HCT116 (cell line): ENCODE results near the gene SPACA5B. TPM values are rescaled to one million over a fixed set of nuclear protein-coding genes. Genes with fewer than 3 reads are reported as not detected.

Experiments
- ATAC-seq: fragments of 200-7000 bp; cut with Tn5 transposase; 2 replicates; pipeline ENCODE4 v1.9.1; 2020; ENCODE audit warnings: mild to moderate bottlenecking, moderate library complexity
- BruUV-seq: library from RNA; stranded (reverse); fragments of 400-500 nt; replicated peaks from 2 replicates; lab custom pipeline; 2021; lab: Mats Ljungman, UMichigan
- CTCF ChIA-PET: fragments of 300-600 bp; sonication (Branson Sonifier 250); formaldehyde crosslinking; loops from one replicate; lab custom pipeline; 2021; ENCODE audit warnings: antibody characterized with exemption; lab: Charles Lee
- POLR2A ChIA-PET: fragments of 300-600, 350-600 bp; sonication (Branson Sonifier 250); formaldehyde crosslinking; loops from one replicate; lab custom pipeline; 2021; ENCODE audit warnings: antibody characterized with exemption; lab: Charles Lee
- RAD21 ChIA-PET, 2 experiments: fragments of 300-600 bp; sonication (Branson Sonifier 250); formaldehyde crosslinking; loops; one replicate each; lab custom pipeline; 2023; ENCODE audit warnings: low total read pairs in 2 of 2; ENCODE audit not compliant: uncharacterized antibody in 2 of 2, unreplicated experiment in 2 of 2, low non-redundant PET in 1 of 2; lab: Charles Lee
- DNase-seq: peaks from one replicate; pipeline ENCODE4 v3.0.0-alpha.2; 2010; ENCODE audit warnings: low read depth, low spot score
- H2AFZ ChIP-seq: fragments of 200-600 bp; shearing (Covaris generic), sonication (generic); 2 replicates; pipeline ENCODE4 v1.6.1; 2017; ENCODE audit warnings: low read depth, mixed run types, mixed read lengths, antibody characterized with exemption, low read length; ENCODE audit not compliant: poor library complexity, severe bottlenecking
- H3K27ac ChIP-seq: 2 replicates; pipeline ENCODE4 v1.5.1; 2012; ENCODE audit warnings: low read depth, low read length
- H3K27me3 ChIP-seq: fragments of 200-600 bp; sonication (generic); 2 replicates; pipeline ENCODE4 v1.6.1; 2016; ENCODE audit warnings: mixed run types, low read length, mixed read lengths; ENCODE audit not compliant: insufficient read depth
- H3K36me3 ChIP-seq, 2 experiments: fragments of 200-500 bp in 1 of 2; fragments of 200-600 bp in 1 of 2; sonication (Bioruptor generic) in 1 of 2; sonication (generic) in 1 of 2; 2 replicates each; pipeline versions ENCODE4 v1.5.1 to v1.6.1; 2014 to 2016; ENCODE audit warnings: low read length in 2 of 2, inconsistent platforms in 1 of 2, mixed read lengths in 1 of 2, mixed run types in 1 of 2; ENCODE audit not compliant: insufficient read depth in 2 of 2, control insufficient read depth in 1 of 2
- H3K4me1 ChIP-seq, 2 experiments: fragments of 200-600 bp in 1 of 2; sonication (generic) in 1 of 2; 2 replicates each; pipeline versions ENCODE4 v1.5.1 to v1.6.1; 2012 to 2017; ENCODE audit warnings: low read length in 2 of 2, inconsistent platforms in 1 of 2, mild to moderate bottlenecking in 1 of 2, mixed read lengths in 1 of 2, mixed run types in 1 of 2, moderate library complexity in 1 of 2; ENCODE audit not compliant: insufficient read depth in 2 of 2, control insufficient read depth in 1 of 2
- H3K4me2 ChIP-seq: fragments of 200-600 bp; sonication (generic); 2 replicates; pipeline ENCODE4 v1.6.1; 2017; ENCODE audit warnings: mixed run types, low read length, mixed read lengths
- H3K4me3 ChIP-seq, 2 experiments: fragments of 200-600 bp in 1 of 2; sonication (generic) in 1 of 2; replicated peaks in 1 of 2; 2 replicates each; pipeline ENCODE4 v1.5.1; 2011 to 2016; ENCODE audit warnings: low read length in 2 of 2, control low read depth in 1 of 2, low read depth in 1 of 2, mild to moderate bottlenecking in 1 of 2, mixed read lengths in 1 of 2, mixed run types in 1 of 2
- H3K79me2 ChIP-seq: fragments of 200-600 bp; sonication (generic); 2 replicates; pipeline ENCODE4 v1.6.1; 2017; ENCODE audit warnings: mild to moderate bottlenecking, mixed run types, low read length, moderate library complexity, mixed read lengths; ENCODE audit not compliant: insufficient read depth
- H3K9ac ChIP-seq: fragments of 200-600 bp; sonication (generic); 2 replicates; pipeline ENCODE4 v1.6.1; 2016; ENCODE audit warnings: low read length, mixed read lengths
- H3K9me2 ChIP-seq: fragments of 200-600 bp; sonication (generic), shearing (Covaris generic); 2 replicates; pipeline ENCODE4 v1.6.1; 2017; ENCODE audit warnings: mixed run types, mild to moderate bottlenecking, moderate library complexity; ENCODE audit not compliant: insufficient read depth
- H3K9me3 ChIP-seq, 2 experiments: fragments of 200-500 bp in 1 of 2; fragments of 200-600 bp in 1 of 2; sonication (Bioruptor generic) in 1 of 2; sonication (generic) in 1 of 2; 2 replicates each; pipeline ENCODE4 v1.6.1; 2014 to 2017; ENCODE audit warnings: low read length in 2 of 2, mixed read lengths in 2 of 2, inconsistent platforms in 1 of 2, low read depth in 1 of 2, mild to moderate bottlenecking in 1 of 2, mixed run types in 1 of 2, moderate library complexity in 1 of 2; ENCODE audit not compliant: control insufficient read depth in 1 of 2, insufficient read depth in 1 of 2
- H4K20me1 ChIP-seq: fragments of 200-600 bp; sonication (generic), shearing (Covaris generic); 2 replicates; pipeline ENCODE4 v1.6.1; 2017; ENCODE audit warnings: mixed run types, mild to moderate bottlenecking, moderate library complexity; ENCODE audit not compliant: insufficient read depth
- CEBPB ChIP-seq: IDR thresholded peaks from 2 replicates; pipeline ENCODE4 v1.6.1; 2012; ENCODE audit warnings: low read depth
- CTCF ChIP-seq, 3 experiments: fragments of 200-600 bp in 1 of 3; sonication (generic) in 1 of 3; IDR thresholded peaks in 2 of 3; conservative IDR thresholded peaks in 1 of 3; 2 replicates each; pipeline ENCODE4 v1.5.1; 2012 to 2017; ENCODE audit warnings: low read depth in 2 of 3, low read length in 2 of 3, antibody characterized with exemption in 1 of 3, borderline replicate concordance in 1 of 3, control low read depth in 1 of 3, mild to moderate bottlenecking in 1 of 3, mixed read lengths in 1 of 3, mixed run types in 1 of 3, moderate library complexity in 1 of 3; ENCODE audit not compliant: insufficient read depth in 1 of 3
- EGR1 ChIP-seq: IDR thresholded peaks from 2 replicates; pipeline ENCODE4 v1.6.1; 2012; ENCODE audit warnings: low read depth
- ELF1 ChIP-seq: IDR thresholded peaks from 2 replicates; pipeline ENCODE4 v1.6.1; 2012; ENCODE audit warnings: low read depth, borderline replicate concordance
- FOSL1 ChIP-seq: IDR thresholded peaks from 2 replicates; pipeline ENCODE4 v1.6.1; 2012; ENCODE audit warnings: low read depth
- POLR2A ChIP-seq: IDR thresholded peaks from 2 replicates; pipeline ENCODE4 v1.7.0; 2011; ENCODE audit warnings: borderline replicate concordance; ENCODE audit not compliant: insufficient read depth, insufficient read length; ENCODE audit errors: extremely low read depth
- RAD21 ChIP-seq: IDR thresholded peaks from 2 replicates; pipeline ENCODE4 v1.6.1; 2012; ENCODE audit warnings: low read depth, mild to moderate bottlenecking
- REST ChIP-seq: IDR thresholded peaks from 2 replicates; pipeline ENCODE4 v1.6.1; 2012; ENCODE audit warnings: low read depth
- SIN3A ChIP-seq: IDR thresholded peaks from 2 replicates; pipeline ENCODE4 v1.6.1; 2012; ENCODE audit warnings: low read depth
- TCF7L2 ChIP-seq: IDR thresholded peaks from 2 replicates; pipeline ENCODE4 v1.7.0; 2011; ENCODE audit warnings: borderline replicate concordance, inconsistent platforms; ENCODE audit not compliant: insufficient read depth, insufficient read length; ENCODE audit errors: extremely low read depth
- YY1 ChIP-seq: IDR thresholded peaks from 2 replicates; pipeline ENCODE4 v1.6.1; 2011; ENCODE audit warnings: low read length, low read depth, moderate library complexity, mild to moderate bottlenecking; ENCODE audit not compliant: insufficient replicate concordance; ENCODE audit errors: extremely low read depth
- ZFX ChIP-seq: fragments of 450-650 bp; IDR thresholded peaks from 2 replicates; pipeline ENCODE4 v1.6.1; 2017
- intact Hi-C: fragments of 100-400 bp; cut with micrococcal nuclease; formaldehyde crosslinking; loops from 2 replicates; pipeline ENCODE4 v1.10.0; 2022
- total RNA-seq: library from RNA; stranded (reverse); gene quantifications from one replicate; pipeline ENCODE4 v1.2.1, GENCODE V29; 2021; ENCODE audit not compliant: unreplicated experiment

Gene SPACA5B
- total RNA-seq, 1 experiment from 2014 or later = not detected

GRCh38 chrX:48102874-48103374, 27.5 kb upstream of the SPACA5B start:
- RAD21 ChIA-PET = no interaction called here
- intact Hi-C loops = no loop called here
- no peaks in the 10 kb centered on the region for H3K9me2 ChIP-seq
- no peak for TF ChIP-seq FOSL1
- no peak for TF ChIP-seq ZFX
- no peak for TF ChIP-seq POLR2A
- TF ChIP-seq CTCF (IDR thresholded peaks at IDR 0.05 in 2 of 3, conservative IDR thresholded peaks at IDR 0.05 in 1 of 3; ENCODE audit: borderline replicate concordance in 1 of 3, insufficient read depth in 1 of 3, low read depth in 2 of 3, low read length in 2 of 3) = no peak
- no peak for TF ChIP-seq YY1
- no peak for TF ChIP-seq REST
- TF ChIP-seq SIN3A = no peak
- TF ChIP-seq TCF7L2 = no peak
- no peak for TF ChIP-seq CEBPB
- TF ChIP-seq RAD21 = no peak
- TF ChIP-seq ELF1 = no peak
- no peak for TF ChIP-seq EGR1
- TF ChIP-seq, all 23 proteins: peak for 0
- no peak overlapping the region for H3K4me3 ChIP-seq
- no peak overlapping the region for H3K27ac ChIP-seq
- no TSS peak for BruUV-seq
- no peaks in the 10 kb centered on the region for H4K20me1 ChIP-seq
- ChIA-PET CTCF (no interaction called here), POLR2A (no interaction called here)
- no peaks in the 10 kb centered on the region for H3K79me2 ChIP-seq
- H3K9me3 ChIP-seq = no peaks in the 10 kb centered on the region
- no peak overlapping the region for H2AFZ ChIP-seq
- ATAC-seq = no peak
- no peak overlapping the region for H3K4me2 ChIP-seq
- no peaks in the 10 kb centered on the region for H3K27me3 ChIP-seq
- no peaks in the 10 kb centered on the region for H3K4me1 ChIP-seq
- no peak for DNase-seq
- no peaks in the 10 kb centered on the region for H3K36me3 ChIP-seq
- no peak overlapping the region for H3K9ac ChIP-seq
